SKM-1 (cell line): ENCODE results near the gene TMEM185B.
"Not testable (repeated sequence)": the region's sequence is repeated elsewhere in the genome, so short reads cannot be mapped to it uniquely, and the experiment has no call there.

Source experiments
- DNase-seq: peaks from one replicate; lab custom pipeline; 2025; ENCODE audit not compliant: unreplicated experiment; lab: John Stamatoyannopoulos, UW

The TMEM185B gene

DNA sequence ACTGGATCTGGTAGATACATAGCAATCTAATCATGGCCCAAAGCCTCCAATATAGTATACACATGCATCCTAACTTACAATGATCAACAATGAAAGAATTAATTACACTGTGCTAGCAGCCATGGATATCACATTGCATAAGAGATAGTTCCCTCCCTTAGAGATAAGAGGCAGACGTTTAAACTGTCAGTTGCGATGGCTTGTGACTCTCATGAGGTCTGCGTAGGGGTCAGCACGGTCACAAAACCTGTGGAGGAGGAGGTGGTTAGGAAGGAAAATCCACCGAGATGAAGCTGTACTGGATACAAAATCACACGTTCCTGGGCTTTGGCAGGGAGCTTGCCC lies 28.7 kb upstream of the TMEM185B start:
- no peak for DNase-seq

- DNase-seq: no peak
Observed at GRCh38 chr2:120251078-120251477, 27.9 kb upstream of the TMEM185B start.

GRCh38 chr2:120250640-120251039 lies 27.4 kb upstream of the TMEM185B start:
- no peak for DNase-seq

DNA sequence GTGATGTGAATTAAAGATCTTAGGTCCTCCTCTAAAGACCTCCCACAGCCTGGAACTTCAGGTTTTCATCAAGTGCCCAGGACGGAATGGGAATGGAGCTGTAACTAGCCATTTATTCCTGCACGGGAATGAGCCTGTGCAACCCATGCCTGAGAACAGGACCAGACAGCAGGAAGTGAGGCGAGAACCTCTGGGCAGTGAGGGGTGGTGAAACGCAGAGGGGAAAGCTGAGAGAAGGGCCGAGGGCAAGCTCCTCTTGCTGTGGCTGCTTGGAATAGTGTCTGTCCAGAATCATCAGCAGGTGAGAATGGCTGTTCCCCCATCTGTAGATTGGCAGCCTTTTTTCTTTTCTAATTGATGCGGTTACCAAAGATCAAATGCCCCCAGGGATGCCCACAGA lies 24.7 kb upstream of the TMEM185B start:
- DNase-seq: no peak

GRCh38 chr2:120246546-120247300 lies 23.5 kb upstream of the TMEM185B start:
- DNase-seq: no peak

DNA sequence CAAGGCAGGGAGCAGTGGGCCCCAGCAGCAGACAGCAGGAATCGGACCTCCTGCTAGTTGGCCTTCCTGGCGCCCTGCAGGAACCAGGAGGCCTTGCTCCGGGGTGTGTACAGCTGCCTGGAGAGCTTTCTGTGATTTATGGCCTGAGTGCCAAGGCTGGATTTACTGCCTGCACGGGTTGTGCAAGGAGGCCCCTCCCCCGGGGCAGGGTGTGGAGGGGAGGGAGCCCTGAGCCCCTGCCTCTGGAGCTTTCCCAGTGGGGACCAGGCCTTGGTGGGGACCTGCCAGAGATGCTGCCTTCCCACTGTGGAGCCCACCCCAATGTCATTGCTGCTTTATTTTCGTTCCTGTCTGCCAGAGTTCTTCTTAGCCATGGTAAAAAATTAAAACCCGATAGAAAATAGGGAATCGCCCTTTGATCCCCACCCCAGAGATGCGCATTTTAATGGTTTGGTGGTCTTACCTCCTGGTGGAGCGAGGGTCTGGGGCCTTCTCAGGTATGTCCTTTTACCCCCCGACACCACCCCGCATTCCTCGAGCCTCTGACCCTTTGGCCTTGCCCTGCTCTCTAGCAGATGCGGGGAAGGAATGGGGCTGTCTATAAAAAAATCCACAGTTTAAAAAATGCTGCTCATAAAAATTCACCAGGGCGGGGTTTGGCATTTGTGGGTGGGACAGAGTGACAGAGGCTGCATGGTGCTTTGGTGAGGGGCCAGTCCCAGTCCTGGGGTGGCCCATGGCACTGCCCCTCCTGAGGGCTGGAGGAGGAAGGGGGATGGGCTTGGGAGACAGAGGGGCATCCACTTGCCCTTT lies 22.5 kb upstream of the TMEM185B start:
- no peak for DNase-seq

DNA sequence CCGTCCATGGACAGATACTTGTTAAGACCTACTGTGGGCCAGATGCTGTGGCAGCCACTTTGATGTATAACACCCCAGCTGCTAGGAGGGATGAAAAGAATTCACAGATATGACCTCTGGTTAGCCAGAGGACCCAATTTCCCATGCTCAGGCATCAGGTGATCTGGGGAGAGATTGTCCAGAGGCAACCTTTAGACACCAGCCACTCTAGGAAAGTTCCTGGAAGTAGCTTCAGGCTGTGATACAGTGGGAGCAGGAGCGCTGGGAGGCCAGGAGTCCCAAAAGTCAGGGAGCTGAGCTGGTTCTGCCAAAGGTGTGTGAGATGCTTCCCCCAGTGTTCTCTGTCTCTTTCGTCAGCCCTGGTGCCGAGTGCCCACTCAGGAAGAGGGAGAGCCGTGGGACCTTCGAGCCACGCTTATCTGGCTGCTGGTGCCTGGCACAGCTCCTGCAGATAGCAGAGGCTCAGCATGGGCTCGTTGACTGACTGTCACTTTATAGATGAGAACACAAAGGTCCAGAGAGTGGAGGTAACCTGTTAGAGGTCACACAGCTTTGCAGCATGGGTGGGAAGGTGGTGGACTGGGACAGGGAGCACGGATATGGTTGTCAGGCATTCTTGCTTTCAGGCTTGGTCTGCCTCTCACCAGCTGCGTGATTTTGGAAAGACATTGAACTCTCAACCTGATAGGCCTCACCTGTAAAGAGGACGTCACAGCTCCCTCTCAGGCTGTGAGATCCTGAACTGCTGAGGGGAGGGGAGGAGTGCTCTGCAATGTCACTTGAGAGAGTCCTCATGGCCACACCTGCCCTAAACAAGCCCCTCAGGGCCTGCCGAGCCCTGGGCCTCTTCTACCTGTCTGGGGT lies 21.7 kb upstream of the TMEM185B start:
- DNase-seq: no peak

DNA sequence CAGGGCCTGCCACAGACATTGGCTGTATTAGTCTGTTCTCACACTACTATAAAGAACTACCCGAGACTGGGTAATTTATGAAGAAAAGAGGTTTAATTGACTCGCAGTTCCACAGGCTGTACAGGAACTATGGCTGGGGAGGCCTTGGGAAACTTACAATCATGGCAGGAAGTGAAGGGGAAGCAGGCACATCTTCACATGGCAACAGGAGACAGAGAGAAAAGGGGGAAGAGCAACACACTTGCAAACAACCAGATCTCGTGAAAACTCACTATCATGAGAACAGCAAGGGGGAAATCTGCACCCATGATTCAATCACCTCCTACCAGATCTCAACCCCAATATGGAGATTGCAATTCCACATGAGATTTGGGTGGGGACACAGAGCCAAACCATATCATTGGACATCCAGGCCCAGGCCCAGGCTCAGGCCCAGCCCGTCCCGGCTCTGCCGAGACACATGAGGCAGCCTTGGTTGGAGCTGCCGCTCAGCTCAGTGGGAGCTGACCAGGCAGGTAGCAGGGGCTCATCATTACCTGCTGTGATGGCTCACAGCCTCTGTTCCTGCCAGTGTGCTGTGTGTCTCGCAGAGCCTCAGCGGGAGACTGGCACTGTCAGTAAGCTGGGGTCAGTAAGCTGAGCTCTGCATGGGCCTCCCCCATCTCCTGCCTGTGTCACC lies 20.8 kb upstream of the TMEM185B start:
- no peak for DNase-seq

- DNase-seq: no peak
Observed at GRCh38 chr2:120243211-120243610, 20.0 kb upstream of the TMEM185B start.

- no peak for DNase-seq
Observed at GRCh38 chr2:120241684-120242083, 18.5 kb upstream of the TMEM185B start.

GRCh38 chr2:120240901-120241429 lies 17.8 kb upstream of the TMEM185B start:
- DNase-seq: no peak

DNA sequence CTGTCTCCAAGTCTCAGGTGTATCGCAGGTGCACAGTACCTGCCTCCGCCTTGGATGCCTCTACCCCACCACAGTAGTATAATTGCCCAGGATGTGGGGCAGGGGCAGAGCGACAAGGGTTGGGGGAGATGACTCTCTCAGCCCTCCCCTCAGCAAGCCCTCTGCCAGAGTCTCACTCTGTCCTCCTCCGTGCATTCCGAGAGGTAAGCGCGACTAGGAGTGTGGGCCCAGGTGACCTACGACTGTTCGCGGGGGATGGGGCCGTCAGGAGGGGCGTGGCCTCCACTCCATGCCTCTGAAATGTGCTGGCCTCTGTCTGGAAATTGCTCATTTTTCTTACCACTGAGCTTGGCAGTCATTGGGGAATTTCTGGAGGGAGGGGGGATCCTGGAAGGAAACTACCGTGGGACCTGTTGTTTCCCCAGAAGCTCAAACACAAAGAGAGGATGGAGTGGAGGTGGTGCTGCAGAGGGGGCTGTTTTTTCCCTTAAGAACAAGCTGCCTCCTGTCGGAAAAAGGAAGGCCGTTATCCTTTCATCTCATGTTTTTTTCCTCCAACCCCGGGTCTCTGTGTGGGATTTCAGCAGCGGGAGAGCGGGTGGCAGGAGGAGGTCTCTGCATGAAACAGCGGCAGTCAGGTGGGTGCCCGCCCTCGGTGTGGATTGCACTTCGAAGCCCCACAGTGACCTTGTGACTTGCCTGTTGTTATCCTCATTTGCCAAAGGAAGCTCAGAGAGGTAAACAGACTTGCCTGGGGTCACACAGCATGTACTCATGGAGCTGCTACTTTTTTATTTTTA lies 16.5 kb upstream of the TMEM185B start:
- no peak for DNase-seq

DNA sequence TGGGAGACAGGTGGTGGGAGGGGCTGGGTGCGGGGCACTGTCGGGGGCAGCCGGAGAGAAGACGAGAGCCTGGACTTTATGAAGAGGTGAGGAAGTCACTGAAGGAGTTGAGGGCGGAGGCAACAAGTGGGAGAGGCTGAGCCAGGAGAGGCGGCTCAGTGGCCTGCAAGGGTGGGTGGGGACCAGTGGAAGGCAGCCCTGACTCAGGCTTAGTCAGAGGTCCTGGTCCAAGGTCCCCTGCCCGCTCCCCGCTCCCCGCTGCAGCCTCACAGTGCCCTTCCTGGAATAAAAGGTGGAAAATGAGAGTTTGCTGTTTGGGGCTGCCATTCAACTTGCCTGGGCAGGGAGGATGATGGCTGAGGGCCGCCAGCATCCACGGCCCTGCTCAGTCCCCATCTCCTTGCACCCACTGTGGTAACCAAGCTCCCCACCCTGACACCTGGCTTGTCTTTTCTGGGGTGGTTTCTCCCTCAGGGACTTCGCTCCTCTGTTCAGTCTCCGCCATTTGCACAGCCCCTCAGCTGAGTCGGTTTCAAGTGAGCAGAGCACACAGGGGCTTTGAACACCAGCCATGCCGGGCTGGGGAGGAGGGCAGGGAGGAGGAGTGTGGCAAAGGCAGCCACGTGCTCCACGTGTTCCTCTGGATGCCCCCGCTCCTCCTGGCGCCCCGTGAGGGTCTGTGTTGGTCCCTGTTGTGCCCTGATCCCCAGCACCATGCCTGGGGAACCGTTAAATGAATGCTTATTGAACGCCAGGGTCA lies 15.7 kb upstream of the TMEM185B start:
- no peak for DNase-seq

GRCh38 chr2:120237491-120237902 lies 14.3 kb upstream of the TMEM185B start:
- no peak for DNase-seq

DNA sequence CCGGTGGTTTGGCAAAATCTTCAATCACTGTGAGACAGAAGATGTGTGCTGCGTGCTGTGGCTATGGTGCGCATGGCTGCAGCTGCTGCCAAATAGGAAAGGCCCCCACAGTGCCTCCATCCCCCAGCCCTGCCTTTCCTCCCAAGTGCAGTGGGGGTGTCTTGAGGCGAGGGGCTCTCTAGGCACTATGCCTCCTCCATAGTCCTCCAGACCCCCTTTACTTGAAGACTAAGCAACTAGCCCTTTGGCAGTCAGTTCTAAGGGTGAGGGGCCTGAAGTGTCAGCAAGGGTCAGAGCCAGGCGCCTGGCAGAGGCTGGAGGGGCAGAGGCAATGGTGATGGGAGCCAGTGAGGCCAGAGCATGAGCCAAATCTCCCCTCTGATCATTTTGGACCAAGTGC lies 13.6 kb upstream of the TMEM185B start:
- DNase-seq: no peak

GRCh38 chr2:120236316-120236715 lies 13.1 kb upstream of the TMEM185B start:
- DNase-seq: no peak

- no peak for DNase-seq
Observed at GRCh38 chr2:120235681-120236080, 12.5 kb upstream of the TMEM185B start.

DNA sequence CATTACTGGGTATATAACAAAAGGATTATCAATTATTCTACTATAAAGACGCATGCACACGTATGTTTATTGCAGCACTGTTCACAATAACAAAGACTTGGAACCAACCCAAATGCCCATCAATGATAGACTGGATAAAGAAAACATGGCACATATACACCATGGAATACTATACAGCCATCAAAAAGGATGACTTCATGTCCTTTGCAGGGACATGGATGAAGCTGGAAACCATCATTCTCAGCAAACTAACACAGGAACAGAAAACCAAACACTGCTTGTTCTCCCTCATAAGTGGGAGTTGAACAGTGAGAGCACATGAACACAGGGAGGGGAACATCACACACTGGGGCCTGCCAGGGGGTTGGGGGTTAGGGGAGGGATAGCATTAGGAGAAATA lies 12.0 kb upstream of the TMEM185B start:
- DNase-seq: not testable (repeated sequence)

DNA sequence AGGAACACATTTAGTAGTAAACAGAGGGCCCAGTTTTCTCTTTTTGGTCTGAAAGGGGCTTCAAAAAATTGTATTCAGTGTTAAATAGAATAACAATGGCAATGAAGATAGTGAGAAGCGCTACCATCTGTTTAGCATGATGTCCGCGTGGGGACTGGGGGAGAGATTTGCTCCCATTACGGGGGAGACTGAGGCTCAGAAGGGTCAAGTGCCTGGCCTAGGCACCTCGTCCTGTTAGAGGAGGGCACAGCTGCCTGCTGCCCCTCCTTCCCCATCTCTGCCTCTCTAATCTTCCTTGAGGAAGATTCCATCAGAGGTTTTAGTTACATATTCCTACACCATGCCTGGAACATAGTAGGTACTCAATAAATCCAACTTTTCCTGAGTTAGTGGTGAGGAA lies 10.1 kb upstream of the TMEM185B start:
- no peak for DNase-seq
